ENCODE measurements around the gene PON1.

PON1 gene

GRCh38 chr7:95323410-95324129 lies 762 bp downstream of the PON1 start:
- ATAC-seq = no peak
- TF ChIP-seq ZFP3 (CRISPR knock-in tag; IDR thresholded peaks at IDR 0.05) = no peak
- TF ChIP-seq CSRNP3 (CRISPR knock-in tag; IDR thresholded peaks at IDR 0.05) = no peak
- no peak for TF ChIP-seq SNAI2 (CRISPR knock-in tag; IDR thresholded peaks at IDR 0.05)
- no peak for TF ChIP-seq RARB (CRISPR knock-in tag; IDR thresholded peaks at IDR 0.05)
- TF ChIP-seq TOX (CRISPR knock-in tag; IDR thresholded peaks at IDR 0.05; ENCODE audit: borderline replicate concordance) = no peak
- no peak for TF ChIP-seq ZFP30 (CRISPR knock-in tag; IDR thresholded peaks at IDR 0.05)
- TF ChIP-seq ZNF70 (CRISPR knock-in tag; IDR thresholded peaks at IDR 0.05) = no peak
- no peak for TF ChIP-seq ZC3H10 (CRISPR knock-in tag; IDR thresholded peaks at IDR 0.05)
- no peak for TF ChIP-seq CREB5 (CRISPR knock-in tag; IDR thresholded peaks at IDR 0.05; ENCODE audit: low read depth)
- no peak for TF ChIP-seq TCF4 (CRISPR knock-in tag; IDR thresholded peaks at IDR 0.05; ENCODE audit: borderline replicate concordance)
- no peak for TF ChIP-seq ZNF565 (CRISPR knock-in tag; conservative IDR thresholded peaks at IDR 0.05; ENCODE audit: low read depth)
- TF ChIP-seq ISL1 (CRISPR knock-in tag; IDR thresholded peaks at IDR 0.05) = no peak

- ATAC-seq = no peak
- TF ChIP-seq RARB (CRISPR knock-in tag; IDR thresholded peaks at IDR 0.05) (no peak), ZFP30 (CRISPR knock-in tag; IDR thresholded peaks at IDR 0.05) (no peak), ISL1 (CRISPR knock-in tag; IDR thresholded peaks at IDR 0.05) (no peak), CSRNP3 (CRISPR knock-in tag; IDR thresholded peaks at IDR 0.05) (no peak), ZNF70 (CRISPR knock-in tag; IDR thresholded peaks at IDR 0.05) (no peak), ARNTL (CRISPR knock-in tag; IDR thresholded peaks at IDR 0.05; ENCODE audit: borderline replicate concordance, low read depth) (no peak), ZNF565 (CRISPR knock-in tag; conservative IDR thresholded peaks at IDR 0.05; ENCODE audit: low read depth) (no peak), GLIS3 (CRISPR knock-in tag; IDR thresholded peaks at IDR 0.05) (no peak)
Observed at GRCh38 chr7:95322854-95323253, 1.5 kb downstream of the PON1 start.

- TF ChIP-seq PATZ1 (CRISPR knock-in tag; IDR thresholded peaks at IDR 0.05; ENCODE audit: borderline replicate concordance) (no peak), CSRNP3 (CRISPR knock-in tag; IDR thresholded peaks at IDR 0.05) (no peak), ARNTL (CRISPR knock-in tag; IDR thresholded peaks at IDR 0.05; ENCODE audit: borderline replicate concordance, low read depth) (no peak), ZFP3 (CRISPR knock-in tag; IDR thresholded peaks at IDR 0.05) (no peak), GLIS3 (CRISPR knock-in tag; IDR thresholded peaks at IDR 0.05) (no peak), OSR1 (CRISPR knock-in tag; IDR thresholded peaks at IDR 0.05) (no peak), CSDC2 (CRISPR knock-in tag; IDR thresholded peaks at IDR 0.05) (no peak), ZFP30 (CRISPR knock-in tag; IDR thresholded peaks at IDR 0.05) (no peak), BACH2 (CRISPR knock-in tag; IDR thresholded peaks at IDR 0.05; ENCODE audit: borderline replicate concordance) (no peak), TSHZ2 (CRISPR knock-in tag; IDR thresholded peaks at IDR 0.05) (no peak)
- ATAC-seq = no peak
Observed at GRCh38 chr7:95322396-95322795, 1.9 kb downstream of the PON1 start.

Data from SK-N-SH treated with all-trans-retinoic acid at 6 μM for 48 hours (cell line).